A673 (cell line): ENCODE data around the gene SLC17A7.
A peak's percentile ranks its signal among the peaks of the same experiment; 100 is the strongest.

Experiments
- CTCF ChIP-seq: fragments of 300-800, 200-600 bp; sonication (generic); conservative IDR thresholded peaks from 2 replicates; pipeline ENCODE4 v1.5.1; 2017; ENCODE audit warnings: low read depth, mild to moderate bottlenecking, antibody characterized with exemption, low read length, moderate library complexity, mixed read lengths
- EZH2 ChIP-seq: fragments of 200-600 bp; sonication (generic); IDR thresholded peaks from 2 replicates; pipeline ENCODE4 v1.6.1; 2017; ENCODE audit warnings: borderline replicate concordance, low read depth, mild to moderate bottlenecking, mixed read lengths, antibody characterized with exemption, low read length; ENCODE audit not compliant: poor library complexity, severe bottlenecking

DNA sequence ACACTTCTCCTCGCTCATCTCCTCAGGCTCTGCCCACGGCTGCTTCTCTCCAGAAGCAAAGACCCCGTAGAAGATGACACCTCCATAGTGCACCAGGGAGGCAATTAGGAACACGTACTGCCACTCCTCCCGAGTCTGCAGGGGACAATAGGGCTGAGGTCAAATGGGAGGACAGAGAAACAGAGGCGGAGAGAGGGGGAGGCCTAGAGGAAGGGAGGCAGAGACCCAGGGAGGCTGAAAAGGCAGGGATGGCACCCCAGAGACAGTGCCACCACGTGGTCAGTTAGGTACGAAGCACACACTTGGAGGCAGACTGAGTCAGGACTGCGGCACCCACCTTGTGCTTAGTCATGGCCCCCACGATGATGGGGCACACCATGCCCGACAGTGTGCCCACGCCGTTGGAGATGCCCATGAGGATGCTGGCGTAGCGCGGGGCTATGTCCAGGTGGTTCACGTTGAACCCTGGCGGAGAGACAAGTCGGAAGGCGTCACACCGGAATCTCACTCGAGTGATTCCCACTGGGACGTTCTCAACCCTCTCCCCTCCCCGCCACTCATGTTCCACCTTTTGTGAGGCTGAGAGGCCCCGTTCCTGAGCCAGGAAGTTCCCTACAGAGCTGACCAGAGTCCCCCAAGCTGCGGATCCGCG lies 10.5 kb downstream of the SLC17A7 start:
- peak; percentile 64 for TF ChIP-seq CTCF
- TF ChIP-seq EZH2: no peak
